SH-SY5Y (cell line): Measurements from ENCODE around the gene CDX4.

Experiments used
- GATA2 ChIP-seq: IDR thresholded peaks from 2 replicates; pipeline ENCODE4 v1.6.1; 2011; ENCODE audit warnings: mild to moderate bottlenecking, low read depth, low read length
- GATA3 ChIP-seq: IDR thresholded peaks from 2 replicates; pipeline ENCODE4 v1.6.1; 2011; ENCODE audit warnings: low read depth, mild to moderate bottlenecking, low read length, moderate library complexity

CDX4 gene, protein sequence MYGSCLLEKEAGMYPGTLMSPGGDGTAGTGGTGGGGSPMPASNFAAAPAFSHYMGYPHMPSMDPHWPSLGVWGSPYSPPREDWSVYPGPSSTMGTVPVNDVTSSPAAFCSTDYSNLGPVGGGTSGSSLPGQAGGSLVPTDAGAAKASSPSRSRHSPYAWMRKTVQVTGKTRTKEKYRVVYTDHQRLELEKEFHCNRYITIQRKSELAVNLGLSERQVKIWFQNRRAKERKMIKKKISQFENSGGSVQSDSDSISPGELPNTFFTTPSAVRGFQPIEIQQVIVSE

GRCh38 chrX:73446831-73447230 lies at the start of gene CDX4:
Gene CDX4 (plus strand): TSS chrX:73447053. CDS start chrX:73447254, 201 bp downstream.
- TF ChIP-seq GATA3, result no peak
- TF ChIP-seq GATA2, result no peak

GRCh38 chrX:73398185-73398914 lies 48.5 kb upstream of the CDX4 start:
- TF ChIP-seq GATA2, result no peak
- TF ChIP-seq GATA3, result no peak

DNA sequence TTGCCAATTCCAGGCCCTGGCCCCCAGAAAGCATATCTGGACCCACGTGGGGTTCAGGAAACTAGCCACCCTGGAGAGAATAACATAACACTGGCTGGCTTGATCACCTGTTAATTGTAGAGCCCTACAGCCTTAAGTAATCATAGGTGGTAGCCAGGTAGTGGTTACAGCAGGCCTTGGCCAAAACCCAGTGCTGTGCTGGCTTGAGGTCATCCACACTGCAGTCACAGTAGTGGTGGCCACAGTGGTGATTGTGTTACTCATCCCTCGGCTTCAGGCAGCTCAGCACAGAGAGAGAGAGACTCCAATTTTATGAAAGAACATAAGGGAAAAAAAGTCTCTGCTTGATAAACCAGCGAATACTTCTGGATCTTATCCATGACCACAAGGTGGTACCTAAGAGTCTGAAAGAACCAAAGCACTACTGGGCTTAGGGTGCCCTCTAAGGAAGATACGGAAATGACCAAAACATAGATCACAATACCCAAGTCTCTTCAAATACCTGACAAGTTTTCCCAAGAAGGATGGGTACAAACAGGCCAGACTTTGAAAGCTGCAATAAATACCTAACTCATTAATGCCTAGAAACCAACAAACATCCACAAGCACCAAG lies 46.6 kb upstream of the CDX4 start:
- TF ChIP-seq GATA3 (no peak), GATA2 (no peak)

GRCh38 chrX:73401591-73402266 lies 45.1 kb upstream of the CDX4 start:
- TF ChIP-seq GATA2 (no peak), GATA3 (no peak)

DNA sequence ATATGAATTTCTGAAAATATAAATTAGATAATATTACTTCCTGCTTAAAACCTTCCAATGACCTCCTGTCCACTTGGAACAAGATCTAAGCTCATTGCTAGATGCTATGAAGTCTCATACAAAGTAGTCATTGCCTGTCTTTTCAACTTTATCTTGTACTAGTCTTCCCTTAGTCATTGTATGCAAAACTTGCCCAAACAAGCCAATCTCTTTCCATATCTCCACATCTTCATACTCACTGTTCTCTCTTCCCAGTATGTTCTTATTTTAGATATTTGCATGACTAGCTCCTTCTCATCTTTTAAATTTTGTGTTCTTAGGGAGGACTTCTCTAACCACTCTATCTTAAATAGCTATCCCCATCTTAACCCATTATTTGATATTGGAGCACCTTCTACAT lies 33.9 kb upstream of the CDX4 start:
- TF ChIP-seq GATA3 (no peak), GATA2 (no peak)

DNA sequence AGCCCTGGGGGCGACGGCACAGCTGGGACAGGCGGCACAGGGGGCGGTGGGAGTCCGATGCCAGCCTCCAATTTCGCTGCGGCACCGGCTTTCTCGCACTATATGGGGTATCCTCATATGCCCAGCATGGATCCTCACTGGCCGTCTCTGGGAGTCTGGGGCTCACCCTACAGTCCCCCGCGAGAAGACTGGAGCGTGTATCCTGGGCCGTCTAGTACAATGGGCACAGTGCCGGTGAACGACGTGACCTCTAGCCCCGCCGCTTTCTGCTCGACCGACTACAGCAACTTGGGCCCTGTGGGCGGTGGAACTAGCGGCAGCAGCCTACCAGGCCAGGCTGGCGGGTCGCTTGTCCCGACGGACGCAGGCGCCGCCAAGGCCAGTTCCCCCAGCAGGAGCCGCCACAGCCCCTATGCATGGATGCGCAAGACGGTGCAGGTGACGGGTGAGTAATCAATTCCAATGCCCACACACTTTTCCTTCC lies 500 bp downstream of the CDX4 start:
- TF ChIP-seq GATA3 (no peak), GATA2 (no peak)

GRCh38 chrX:73448379-73448778 lies 1.5 kb downstream of the CDX4 start:
- TF ChIP-seq GATA2 (no peak), GATA3 (no peak)

GRCh38 chrX:73455171-73455570 lies 8.3 kb downstream of the CDX4 start:
- TF ChIP-seq GATA2 (no peak), GATA3 (no peak)

DNA sequence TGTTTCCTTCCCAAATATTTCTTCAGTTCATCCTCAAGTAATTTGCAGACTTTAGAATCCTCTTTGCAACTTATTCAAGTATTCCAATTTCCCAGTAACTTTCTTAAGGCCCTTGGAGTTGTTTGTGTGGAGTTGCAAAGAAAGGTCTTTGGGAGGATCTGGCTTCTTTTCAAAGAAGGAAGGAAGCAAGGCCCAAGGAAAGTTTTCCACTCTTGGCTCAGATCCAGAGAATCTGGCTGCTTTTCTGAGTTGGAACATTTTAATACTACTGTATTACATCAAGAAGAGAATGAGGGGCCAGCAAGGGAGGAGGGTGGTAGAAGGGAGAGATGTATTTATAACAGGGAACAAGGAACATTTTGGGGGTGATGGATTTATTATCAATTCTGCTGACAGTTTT lies 10.5 kb downstream of the CDX4 start:
- TF ChIP-seq GATA2, result no peak
- no peak for TF ChIP-seq GATA3

DNA sequence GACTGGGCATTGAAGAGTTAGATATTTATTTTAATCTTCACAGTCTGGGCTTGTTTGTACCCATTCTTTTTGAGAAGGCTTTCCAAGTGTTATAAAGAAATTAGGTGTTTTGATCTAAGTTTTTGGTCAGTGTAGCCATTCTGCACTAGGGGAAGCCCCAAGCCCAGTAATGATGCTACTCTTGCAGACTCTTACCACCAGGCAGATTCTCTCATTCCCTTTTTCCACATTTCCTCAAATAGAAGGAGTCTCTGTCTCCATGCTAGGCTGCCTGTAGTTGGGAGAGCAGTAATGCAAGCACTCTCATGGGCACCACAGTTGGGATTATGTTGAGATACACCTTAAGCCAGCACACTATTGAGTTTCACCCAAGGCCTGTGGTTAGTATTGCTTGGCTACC lies 21.5 kb downstream of the CDX4 start:
- no peak for TF ChIP-seq GATA3
- TF ChIP-seq GATA2, result no peak

GRCh38 chrX:73478961-73479360 lies 32.1 kb downstream of the CDX4 start:
- TF ChIP-seq GATA2 (no peak), GATA3 (no peak)

DNA sequence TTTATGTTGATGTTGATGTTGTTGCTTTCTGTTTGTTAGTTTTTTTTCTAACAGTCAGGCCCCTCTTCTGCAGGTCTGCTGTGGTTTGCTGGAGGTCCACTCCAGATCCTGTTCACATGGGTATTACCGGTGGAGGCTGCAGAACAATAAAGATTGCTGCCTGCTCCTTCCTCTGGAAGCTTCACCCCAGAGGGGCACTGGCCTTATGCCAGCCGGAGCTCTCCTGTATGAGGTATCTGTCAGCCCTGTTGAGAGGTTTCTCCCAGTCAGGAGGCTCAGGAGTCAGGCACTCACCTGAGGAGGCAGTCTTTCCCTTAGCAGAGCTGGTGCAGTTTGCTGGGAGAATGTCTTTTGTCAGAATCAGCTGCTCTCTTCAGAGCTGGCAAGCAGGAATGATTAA lies 34.7 kb downstream of the CDX4 start:
- TF ChIP-seq GATA3 (no peak), GATA2 (no peak)

DNA sequence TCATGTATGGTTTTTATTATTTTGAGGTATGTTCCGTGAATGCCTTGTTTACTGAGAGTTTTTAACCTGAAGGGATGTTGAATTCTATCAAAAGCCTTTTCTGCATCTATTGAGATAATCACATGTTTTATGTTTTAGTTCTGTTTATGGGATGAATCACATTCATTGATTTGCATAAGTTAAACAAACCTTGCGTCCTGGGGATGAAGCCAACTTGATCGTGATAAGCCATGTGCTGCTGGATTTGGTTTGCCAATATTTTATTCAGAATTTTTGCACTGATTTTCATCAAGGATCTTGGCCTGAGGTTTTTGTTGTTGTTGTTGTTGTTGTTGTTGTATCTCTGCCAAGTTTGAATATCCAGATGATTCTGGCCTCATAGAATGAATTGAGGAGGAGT lies 43.8 kb downstream of the CDX4 start:
- TF ChIP-seq GATA3 (no peak), GATA2 (no peak)
